D721Med (cell line): ENCODE data around the gene KIAA1755.
"Not testable (repeated sequence)": the region's sequence is repeated elsewhere in the genome, so short reads cannot be mapped to it uniquely, and the experiment has no call there.

Source experiments
- DNase-seq: peaks from one replicate; pipeline ENCODE4 v3.0.0; 2011; ENCODE audit warnings: low spot score; ENCODE audit not compliant: insufficient read length
- FAIRE-seq: peaks from 2 replicates; lab custom pipeline; 2011; peaks lifted over from hg19 to GRCh38; lab: Jason Lieb, UNC
- CTCF ChIP-seq: IDR thresholded peaks from 2 replicates; pipeline ENCODE4 v1.5.1; 2012; ENCODE audit warnings: mild to moderate bottlenecking, control low read depth; ENCODE audit not compliant: insufficient read depth; ENCODE audit errors: missing control alignments

The KIAA1755 gene

GRCh38 chr20:38260025-38260377 lies 534 bp downstream of the KIAA1755 start:
- FAIRE-seq = no peak
- no peak for TF ChIP-seq CTCF
- no peak for DNase-seq

- TF ChIP-seq CTCF = no peak
- DNase-seq (no peak), FAIRE-seq (no peak)
Measured at GRCh38 chr20:38258545-38259215, 1.9 kb downstream of the KIAA1755 start.

- DNase-seq (no peak), FAIRE-seq (no peak)
- TF ChIP-seq CTCF = no peak
Measured at GRCh38 chr20:38256966-38257365, 3.6 kb downstream of the KIAA1755 start.

GRCh38 chr20:38256021-38256420 lies 4.5 kb downstream of the KIAA1755 start:
- no peak for DNase-seq
- TF ChIP-seq CTCF = no peak
- no peak for FAIRE-seq

GRCh38 chr20:38255393-38255792 lies 5.1 kb downstream of the KIAA1755 start:
- FAIRE-seq (no peak), DNase-seq (no peak)
- no peak for TF ChIP-seq CTCF

GRCh38 chr20:38254621-38255020 lies 5.9 kb downstream of the KIAA1755 start:
- not testable (repeated sequence) for FAIRE-seq, DNase-seq

- FAIRE-seq (no peak), DNase-seq (no peak)
- no peak for TF ChIP-seq CTCF
Measured at GRCh38 chr20:38253571-38253970, 7.0 kb downstream of the KIAA1755 start.
